Lower leg skin (tissue), 3 donors: ENCODE results near the gene ZBTB18.

Source experiments
- CTCF ChIP-seq, 3 donors: fragments of 450-650 bp; IDR thresholded peaks; one replicate each; pipeline ENCODE4 v1.5.1; 2016; ENCODE audit warnings: antibody characterized with exemption in 3 of 3, mild to moderate bottlenecking in 3 of 3, moderate library complexity in 2 of 3
- POLR2A ChIP-seq, 2 donors: fragments of 450-650 bp; IDR thresholded peaks; one replicate each; pipeline ENCODE4 v1.6.1; 2016 to 2017; ENCODE audit warnings: antibody characterized with exemption in 2 of 2, mild to moderate bottlenecking in 1 of 2, moderate library complexity in 1 of 2

GRCh38 chr1:244035358-244035757 is 15.7 kb upstream of the ZBTB18 start:
- TF ChIP-seq CTCF (IDR thresholded peaks at IDR 0.05) (no peak), POLR2A (IDR thresholded peaks at IDR 0.05) (no peak)
